HG03571 (cell line): ENCODE data around the gene SEPHS2.

Source experiments
- ATAC-seq: cut with Tn5 transposase; IDR thresholded peaks from one replicate; pipeline ENCODE4 v1.9.1; 2021; ENCODE audit not compliant: unreplicated experiment

SEPHS2 gene

DNA sequence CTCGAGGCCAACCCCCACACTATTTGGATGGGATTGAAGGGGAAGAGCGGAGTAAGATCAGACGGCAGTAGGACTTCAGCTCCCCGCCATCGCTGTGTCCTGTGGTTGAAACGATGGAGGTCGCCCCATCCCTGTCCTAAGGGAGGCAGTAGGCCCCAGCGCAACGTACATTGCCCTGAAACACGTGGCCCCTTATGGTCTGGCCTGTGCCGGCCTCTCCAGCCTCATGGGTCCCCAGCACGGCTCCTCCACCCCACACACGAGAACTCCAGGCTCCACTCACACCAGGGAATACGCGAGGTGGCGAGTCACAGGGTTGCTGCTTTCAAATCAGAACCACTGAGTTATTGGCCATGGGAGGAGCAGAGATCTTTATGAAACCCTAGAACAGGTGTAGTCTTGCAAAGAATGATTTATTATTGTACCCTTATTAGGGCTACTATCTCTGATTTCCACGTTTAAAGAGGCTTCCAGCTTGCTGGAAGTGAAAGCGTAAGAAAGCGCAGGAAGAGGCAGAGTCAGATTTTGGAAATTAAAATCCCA lies 15.2 kb downstream of the SEPHS2 start:
- peak; percentile 4 for ATAC-seq

DNA sequence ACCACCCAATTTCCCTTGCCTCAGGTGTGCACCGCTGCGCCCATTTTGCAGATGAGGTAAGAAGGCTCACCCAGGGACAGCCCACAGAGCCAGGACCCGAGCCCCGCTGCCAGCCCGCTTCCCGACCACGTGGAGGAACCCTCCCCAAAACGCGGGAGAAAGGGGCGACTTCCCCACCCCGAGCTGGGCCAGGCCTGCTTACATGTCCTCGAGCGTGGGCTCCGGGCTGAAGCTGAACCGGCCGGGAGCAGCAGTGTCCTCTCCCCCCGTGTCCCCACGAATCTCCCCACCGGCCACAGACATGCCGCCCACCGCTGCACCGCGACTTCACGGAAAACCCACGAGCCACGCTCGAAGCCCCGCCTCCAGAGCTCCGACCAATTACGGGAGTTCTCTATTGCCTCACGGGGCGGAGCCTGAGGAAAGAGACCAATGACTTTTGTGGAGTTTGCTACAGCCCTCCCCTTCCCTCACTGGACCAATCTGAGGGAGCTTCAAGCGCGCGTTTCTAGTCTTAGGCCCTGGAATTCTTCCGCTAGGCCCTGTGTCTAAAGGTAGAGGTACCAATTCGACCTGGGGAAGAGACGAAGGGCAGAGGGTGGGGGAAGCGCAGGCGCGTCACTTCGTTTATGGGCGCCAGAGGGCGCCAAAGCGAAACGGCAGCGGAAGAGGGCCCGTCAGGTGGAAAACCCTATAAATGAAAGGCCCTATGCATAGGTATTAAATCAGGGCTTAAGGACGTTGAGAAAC lies 15.8 kb downstream of the SEPHS2 start, which contains the start of gene DCTPP1:
TSS of gene DCTPP1 (minus strand) at position 353 of the 750 bp plus-strand sequence. CDS start at position 303, 50 bp downstream.
- peak; percentile 94 for ATAC-seq

DNA sequence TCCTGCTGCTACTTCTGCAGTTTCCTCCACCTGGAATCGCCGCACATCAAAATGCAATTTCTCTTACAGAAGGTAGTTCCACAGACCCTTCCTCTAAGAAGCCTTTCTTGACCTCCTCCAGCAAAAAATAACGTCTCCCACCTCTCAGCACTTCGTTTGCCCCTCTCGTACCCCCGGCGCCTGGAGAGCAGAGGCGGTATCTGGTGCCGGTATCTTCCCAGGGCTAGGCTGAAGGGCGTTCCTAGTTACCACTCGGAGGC lies 16.3 kb downstream of the SEPHS2 start:
- peak; percentile 9 for ATAC-seq

DNA sequence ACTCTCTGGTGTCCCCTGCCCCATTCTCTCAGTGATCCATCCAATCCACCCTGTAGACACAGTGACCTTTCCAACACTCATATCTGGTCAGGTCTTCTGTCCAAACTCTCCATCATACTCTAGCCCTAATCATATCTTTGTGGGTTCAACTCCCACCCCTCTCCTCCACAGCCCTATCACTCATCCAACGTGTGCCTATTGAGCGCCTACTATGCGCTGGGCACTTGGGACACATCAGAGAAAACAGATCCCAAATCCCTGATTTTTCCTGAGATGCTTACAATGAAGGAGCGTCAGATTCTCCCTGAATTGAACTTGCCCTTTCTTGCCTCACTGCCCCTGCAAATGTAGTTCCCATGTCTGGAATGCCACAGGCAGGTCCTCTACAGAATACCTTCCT lies 17.6 kb downstream of the SEPHS2 start:
- no peak for ATAC-seq

DNA sequence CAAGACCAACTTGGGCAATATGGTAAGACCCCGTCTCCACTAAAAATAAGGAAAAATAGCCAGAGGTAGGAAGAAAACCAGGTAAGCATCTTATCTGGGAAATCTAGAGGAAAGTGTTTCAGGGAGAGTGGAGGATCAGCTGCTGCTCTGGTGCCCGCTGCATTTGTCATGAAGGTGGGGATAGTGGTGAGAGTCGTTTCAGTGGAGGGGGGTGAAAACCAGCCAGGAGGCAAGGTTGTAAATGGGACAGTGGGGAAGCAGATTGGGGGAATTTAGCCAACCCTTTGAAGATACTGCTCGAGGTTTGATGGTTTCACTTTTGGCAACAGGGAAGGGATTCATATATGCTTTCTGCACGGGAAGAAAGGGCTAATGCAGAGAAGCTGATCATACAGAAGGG lies 24.7 kb downstream of the SEPHS2 start:
- ATAC-seq: no peak

DNA sequence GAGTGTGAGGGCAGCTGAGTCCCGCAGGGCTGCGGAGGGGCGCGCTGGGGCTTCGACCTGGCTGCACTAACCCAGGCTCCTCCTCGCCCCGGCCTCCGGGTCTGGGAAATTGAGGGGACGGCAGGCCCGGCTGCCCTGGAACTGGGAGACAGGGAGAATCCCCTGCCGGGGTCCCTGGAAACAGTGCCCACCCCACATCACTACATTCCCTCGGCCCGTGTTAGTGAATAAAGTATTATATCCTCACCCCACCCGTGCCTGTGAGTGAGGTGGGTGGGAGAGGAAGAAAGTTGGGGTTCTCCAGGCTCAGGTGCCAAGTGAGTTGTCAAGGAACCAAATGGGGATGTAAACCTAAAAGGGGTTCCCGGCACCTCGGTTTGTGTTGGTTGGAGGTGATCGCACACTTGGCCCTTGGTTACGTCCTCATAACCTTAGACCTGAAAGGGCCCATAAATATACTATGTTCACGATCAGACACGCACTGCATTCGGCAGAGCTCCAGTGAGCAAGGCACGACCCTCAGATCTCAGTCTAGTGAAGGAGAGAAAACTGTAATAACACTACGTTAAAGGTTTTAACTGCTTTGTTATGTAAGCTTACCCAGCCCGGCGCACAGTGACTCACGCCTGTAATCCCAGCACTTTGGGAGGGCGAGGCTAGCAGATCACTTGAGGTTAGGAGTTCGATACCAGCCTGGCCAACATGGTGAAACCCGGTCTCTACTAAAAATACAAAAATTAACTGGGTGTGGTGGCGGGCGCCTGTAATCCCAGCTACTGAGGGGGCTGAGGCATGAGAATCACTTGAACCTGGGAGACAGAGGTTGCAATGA lies 27.1 kb downstream of the SEPHS2 start:
- no peak for ATAC-seq

DNA sequence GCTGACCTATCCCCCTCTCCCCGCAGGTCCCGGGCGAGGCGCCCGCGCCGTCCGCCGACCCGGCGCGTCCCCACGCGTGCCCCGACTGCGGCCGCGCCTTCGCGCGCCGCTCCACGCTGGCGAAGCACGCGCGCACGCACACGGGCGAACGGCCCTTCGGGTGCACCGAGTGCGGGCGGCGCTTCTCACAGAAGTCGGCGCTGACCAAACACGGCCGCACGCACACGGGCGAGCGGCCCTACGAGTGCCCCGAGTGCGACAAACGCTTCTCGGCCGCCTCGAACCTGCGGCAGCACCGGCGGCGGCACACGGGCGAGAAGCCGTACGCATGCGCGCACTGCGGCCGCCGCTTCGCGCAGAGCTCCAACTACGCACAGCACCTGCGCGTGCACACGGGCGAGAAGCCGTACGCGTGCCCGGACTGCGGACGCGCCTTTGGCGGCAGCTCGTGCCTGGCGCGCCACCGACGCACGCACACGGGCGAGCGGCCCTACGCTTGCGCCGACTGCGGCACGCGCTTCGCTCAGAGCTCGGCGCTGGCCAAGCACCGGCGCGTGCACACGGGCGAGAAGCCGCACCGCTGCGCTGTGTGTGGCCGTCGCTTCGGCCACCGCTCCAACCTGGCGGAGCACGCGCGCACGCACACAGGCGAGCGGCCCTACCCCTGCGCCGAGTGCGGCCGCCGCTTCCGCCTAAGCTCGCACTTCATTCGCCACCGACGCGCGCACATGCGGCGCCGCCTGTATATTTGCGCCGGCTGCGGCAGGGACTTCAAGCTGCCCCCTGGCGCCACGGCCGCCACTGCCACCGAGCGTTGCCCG lies 27.9 kb downstream of the SEPHS2 start:
- ATAC-seq: peak; percentile 68

DNA sequence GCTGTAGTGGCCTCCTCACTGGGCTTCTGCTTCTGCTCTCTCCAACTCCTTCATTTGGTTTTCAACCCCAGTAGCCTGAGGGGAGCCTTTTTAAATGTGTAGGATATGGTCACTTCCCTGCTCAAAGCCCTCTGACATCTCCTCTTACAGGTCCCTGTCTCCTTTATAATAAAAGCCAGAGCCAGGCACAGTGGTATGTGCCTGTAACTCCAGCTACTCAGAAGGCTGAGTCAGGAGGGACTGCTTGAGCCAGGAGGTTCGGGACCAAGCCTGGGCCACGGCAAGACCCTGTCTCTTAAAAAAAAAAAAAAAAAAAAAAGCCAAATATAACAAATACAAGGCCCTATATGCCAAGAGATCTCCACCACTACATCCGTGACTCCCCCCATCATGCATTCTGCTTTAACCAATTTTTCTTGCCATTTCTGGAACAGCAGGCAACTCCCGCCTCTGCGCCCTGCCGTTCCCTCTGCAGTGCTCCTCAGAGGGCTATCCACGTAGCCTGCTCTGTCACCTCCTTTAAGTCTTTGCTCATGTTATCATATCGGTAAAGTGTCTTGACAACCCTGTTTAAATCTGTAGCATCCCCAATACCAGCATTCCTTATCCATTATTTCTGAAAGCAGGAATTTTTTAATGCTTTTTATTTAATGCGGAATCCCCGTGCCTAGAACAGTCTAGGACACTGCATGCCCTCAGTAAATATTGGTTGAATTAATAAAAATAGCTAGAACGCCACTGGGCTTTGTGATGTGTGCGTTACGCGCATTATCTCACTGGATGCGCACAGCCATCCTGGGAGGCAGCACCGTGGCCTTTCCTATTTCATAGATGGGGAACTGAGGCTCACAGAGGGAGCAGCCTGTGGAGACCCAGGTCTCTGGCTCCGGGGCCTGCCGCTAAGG lies 28.8 kb downstream of the SEPHS2 start:
- no peak for ATAC-seq

DNA sequence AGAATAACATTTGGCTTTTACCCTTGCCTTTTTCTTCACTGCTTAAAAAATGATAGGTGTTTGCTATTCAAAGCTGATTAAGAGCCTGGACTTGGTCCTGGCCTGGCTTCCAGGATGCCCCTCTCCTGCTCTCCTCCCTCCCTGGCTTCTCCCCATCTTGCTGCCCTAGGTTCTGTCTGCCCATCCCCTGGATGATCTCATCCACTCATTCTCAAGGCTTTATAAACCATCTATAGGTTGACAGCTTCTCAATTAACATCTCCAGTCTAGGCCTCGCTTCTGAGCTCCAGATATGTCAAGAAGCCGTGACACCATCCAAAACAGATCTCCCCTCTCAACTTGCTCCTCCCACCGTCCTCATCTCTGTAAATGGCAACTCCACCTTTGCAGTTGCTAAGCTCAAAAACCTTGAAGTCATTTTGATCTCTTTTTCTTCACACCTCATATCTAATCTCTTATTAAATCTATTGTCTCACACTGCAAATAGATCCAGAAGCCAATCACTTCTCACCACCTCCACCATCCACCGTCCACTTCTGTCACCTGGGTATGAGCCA lies 29.5 kb downstream of the SEPHS2 start:
- no peak for ATAC-seq

DNA sequence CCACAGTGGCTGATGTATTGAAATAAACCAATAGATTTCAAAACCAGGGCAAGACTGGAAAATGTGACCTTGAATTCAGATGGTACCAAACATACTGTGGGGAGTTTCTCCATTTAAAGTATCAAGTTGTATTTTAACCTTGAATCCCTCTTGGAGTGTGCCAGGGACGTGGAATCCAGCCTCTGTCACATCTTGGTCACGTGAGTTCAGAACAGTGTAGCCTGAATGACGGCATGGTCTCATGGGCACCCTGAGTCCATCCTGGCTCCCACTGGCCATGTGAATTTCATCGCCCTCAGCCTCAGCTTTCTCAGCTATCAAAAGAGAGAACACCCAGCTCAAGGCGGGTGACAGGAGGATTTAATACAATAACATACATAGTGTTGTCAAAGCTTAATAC lies 31.5 kb downstream of the SEPHS2 start:
- no peak for ATAC-seq

DNA sequence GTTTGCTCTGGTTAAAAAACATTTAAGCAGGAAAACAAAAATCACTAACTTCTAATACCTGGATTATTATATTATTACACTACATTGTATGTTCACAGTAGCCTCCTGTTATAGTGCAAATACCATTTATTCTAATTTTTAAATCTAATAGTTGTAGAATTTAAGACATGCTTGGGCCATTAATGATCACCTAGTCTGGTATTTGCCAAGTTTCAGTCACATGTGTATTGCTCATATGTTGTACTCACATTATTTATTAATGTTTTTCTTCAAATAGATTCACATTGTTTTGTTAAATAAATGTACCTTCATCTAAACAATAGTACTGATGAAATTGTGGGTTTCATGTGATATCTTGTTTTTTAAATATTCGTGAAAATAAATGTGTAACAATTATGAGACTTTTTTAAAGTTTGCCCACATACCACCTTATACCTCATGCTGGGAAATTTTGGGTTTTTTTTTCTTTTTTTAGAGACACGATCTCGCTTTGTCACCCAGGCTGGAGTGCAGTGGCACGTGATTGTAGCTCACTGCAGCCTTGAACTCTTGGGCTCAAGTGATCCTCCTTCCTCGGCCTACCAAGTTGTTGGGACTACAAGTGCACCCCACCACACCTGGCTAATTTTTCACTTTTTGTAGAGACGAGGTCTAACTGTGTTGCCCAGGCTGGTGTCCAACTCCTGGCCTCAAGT lies 32.4 kb downstream of the SEPHS2 start:
- no peak for ATAC-seq

DNA sequence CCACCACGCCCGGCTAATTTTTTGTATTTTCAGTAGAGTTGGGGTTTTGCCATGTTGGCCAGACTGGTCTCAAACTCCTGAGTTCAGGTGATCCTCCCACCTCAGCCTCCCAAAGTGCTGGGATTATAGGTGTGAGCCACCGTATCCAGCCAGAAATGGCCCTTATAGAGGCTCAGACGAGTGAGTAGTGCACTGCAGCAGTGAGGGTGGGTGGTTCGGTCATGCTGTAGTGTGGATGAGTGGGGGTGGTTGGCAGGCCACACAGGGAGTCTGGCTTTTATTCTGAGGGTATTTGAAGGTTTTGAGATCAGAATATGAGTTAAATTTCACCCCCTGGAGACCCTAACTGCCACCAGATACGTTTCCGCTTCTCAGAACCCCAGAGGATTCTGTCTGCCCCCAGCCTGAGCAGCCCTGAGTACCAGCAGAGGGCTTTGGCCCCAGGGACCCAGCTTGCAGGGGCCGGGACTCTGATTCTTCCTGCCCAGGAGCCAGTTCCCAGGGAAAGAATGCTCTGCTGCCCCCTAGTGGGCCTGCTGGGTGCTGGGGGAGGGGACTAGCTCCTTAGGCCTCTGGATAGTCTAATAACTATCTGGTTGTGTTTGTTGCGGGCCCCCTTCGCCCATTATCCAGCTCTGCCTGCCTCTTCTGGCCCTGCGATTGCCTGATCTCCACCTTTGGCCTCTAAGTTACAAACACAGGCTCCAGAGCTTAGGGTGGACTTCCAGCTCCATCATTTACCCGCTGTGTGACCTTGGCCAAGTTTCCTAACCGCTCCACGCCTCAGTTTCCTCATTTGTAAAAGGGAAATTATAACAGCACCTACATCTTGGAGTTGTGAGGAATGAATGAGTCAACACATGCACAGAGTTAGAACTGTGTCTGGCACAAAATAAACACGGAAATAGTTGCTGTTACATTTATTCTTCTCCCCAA lies 36.3 kb downstream of the SEPHS2 start:
- ATAC-seq: no peak

DNA sequence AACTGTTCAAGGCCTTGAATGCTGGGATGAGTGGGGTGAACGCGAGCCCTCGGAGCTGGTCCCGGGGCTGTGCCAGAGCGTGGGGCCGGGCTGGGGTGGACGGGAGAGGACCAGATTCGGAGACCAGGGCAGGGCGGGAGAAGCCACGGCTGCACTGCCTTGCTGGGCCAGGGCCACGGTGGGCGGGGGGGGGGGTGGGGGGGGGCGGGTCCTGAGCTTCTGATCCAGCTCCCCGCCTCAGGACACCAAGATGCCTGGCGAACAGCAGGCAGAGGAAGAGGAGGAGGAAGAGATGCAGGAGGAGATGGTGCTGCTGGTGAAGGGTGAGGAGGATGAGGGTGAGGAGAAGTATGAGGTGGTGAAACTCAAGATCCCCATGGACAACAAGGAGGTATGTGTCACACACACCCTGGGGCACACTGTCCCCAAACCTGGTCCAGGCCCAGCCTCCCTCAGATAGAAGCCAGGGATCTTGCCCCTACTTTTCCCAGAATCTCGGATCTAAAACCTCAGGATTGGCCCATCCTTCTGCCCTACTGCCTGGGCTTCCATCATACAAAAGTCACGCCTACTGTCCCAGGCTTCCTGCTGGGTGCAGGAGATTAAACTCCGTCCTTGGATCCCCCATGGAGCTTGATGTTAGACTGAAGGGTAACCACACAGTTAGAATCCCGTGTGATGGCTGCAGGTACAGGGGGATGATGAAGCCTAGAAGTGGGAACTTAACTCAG lies 37.7 kb downstream of the SEPHS2 start:
- no peak for ATAC-seq

DNA sequence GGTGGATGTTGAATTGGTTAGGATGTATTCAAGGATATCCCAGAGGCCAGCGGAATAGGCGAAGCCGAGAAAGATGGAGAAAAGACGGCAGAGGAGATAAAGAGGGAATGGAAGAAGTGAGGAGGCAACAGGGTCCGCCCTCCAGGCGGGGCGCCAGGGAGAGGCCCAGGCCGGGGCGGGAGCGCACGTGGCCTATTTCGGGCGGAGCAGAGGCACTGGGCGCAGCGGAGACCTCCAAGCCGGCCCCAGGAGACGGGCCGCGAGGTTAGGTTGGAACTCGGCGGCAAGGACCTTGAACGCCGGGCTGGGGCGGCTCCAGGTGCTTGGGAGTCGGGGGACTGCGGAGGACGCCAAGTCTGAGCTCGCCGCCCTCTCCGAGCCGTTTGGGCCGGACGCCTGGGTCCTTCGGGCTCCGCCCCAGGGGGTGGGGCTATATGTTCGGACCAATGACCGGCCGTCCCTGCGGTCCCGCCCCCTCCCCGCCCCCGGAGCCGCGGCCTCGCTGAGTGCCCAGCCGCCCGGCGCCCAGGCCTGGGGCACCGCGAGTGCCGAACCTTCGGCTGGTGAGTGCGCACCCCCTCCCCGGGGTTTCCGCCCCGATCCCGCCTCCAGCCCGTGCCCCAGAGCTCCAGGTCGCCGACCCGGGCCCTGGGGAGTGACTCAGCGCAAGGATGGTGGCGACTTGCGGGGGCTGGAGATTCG lies 38.4 kb downstream of the SEPHS2 start, which contains the start of gene ZNF771:
TSS of gene ZNF771 (plus strand) at position 505 of the 702 bp plus-strand sequence. CDS start 448 bp downstream, outside the sequence.
- ATAC-seq: peak; percentile 73

DNA sequence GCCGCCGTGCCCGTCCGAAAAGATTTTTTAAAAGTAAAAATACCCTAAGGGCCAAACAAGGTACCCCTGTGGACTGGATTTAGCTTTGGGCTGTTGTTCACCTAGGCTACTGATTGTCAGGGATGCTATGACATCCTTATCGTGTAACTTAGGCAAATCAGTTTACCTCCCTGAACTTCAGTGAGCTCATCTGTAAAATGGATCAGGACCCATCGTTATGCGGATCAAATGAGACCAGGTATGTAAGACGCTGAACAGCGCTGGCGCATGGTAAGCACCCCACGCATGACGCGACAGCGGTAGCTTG lies 38.9 kb downstream of the SEPHS2 start:
- no peak for ATAC-seq

DNA sequence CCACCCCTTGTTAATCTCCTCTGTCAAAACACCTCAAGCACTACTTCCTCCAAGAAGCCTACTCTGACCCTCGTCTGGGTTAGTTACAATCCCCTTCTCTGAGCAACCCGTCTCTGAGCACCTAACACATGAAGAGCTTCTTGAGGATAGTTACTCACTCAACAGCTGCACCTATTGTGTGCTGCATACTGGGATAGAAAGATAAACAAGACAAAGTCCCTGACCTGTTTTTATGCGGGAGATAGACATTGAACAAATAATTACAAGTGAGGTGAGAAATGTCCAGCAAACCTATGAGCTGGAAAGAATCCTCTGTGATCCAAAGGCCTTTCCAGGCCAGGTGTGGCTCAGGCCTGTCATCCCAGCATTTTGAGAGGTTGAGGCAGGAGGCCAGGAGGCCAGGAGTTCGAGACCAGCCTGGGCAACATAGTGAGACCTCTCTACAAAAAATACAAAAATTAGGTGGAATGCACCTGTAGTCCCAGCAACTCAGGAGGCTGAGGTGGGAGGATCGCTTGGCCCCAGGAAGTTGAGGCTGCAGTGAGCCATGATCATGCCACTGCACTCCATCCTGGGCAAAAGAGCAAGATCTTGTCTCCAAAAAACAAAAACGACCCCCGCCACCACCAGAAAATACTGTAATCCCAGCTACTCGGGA lies 43.8 kb downstream of the SEPHS2 start:
- ATAC-seq: no peak
